PFSK-1 (cell line): Measurements from ENCODE around the gene NPM3.

ENCODE experiments used
- FOXP2 ChIP-seq: optimal IDR thresholded peaks from 2 replicates; pipeline ENCODE3; 2011; ENCODE audit warnings: borderline replicate concordance, control low read depth, inconsistent platforms; ENCODE audit not compliant: insufficient read depth; ENCODE audit errors: extremely low read length, extremely low read depth
- POLR2AphosphoS5 ChIP-seq: IDR thresholded peaks from 2 replicates; pipeline ENCODE4 v1.6.1; 2012; ENCODE audit warnings: low read depth, mild to moderate bottlenecking, control low read depth, low read length, moderate library complexity
- REST ChIP-seq, 2 experiments: IDR thresholded peaks; 2 replicates each; pipeline versions ENCODE4 v1.6.1 to v1.8.0; 2011 to 2012; ENCODE audit warnings: low read depth in 2 of 2, low read length in 2 of 2, control low read depth in 1 of 2, inconsistent platforms in 1 of 2, mild to moderate bottlenecking in 1 of 2, moderate library complexity in 1 of 2; ENCODE audit not compliant: insufficient read depth in 1 of 2
- SIN3A ChIP-seq: IDR thresholded peaks from 2 replicates; pipeline ENCODE4 v1.6.1; 2012; ENCODE audit warnings: mild to moderate bottlenecking, low read length, moderate library complexity, borderline replicate concordance; ENCODE audit not compliant: insufficient read depth
- TAF1 ChIP-seq: IDR thresholded peaks from 2 replicates; pipeline ENCODE4 v1.6.1; 2012; ENCODE audit warnings: low read length, control low read depth, borderline replicate concordance; ENCODE audit not compliant: insufficient read depth

GRCh38 chr10:101768791-101769170 lies 14.5 kb downstream of the NPM3 start:
- TF ChIP-seq SIN3A (no peak), REST (IDR thresholded peaks at IDR 0.05; ENCODE audit: insufficient read depth in 1 of 2, low read depth in 2 of 2, low read length in 2 of 2) (no peak), POLR2AphosphoS5 (no peak), FOXP2 (no peak), TAF1 (no peak)
